OCI-LY7 (cell line): ENCODE data around the gene CACNA1H. TPM values are rescaled to one million over a fixed set of nuclear protein-coding genes. Genes with fewer than 3 reads are reported as not detected.

ENCODE experiments used
- BruUV-seq: library from RNA; stranded (reverse); fragments of 400-500 nt; replicated peaks from 2 replicates; lab custom pipeline; 2021; lab: Mats Ljungman, UMichigan
- CTCF ChIA-PET: fragments of 300-600 bp; sonication (Branson Sonifier 250); formaldehyde crosslinking; loops from one replicate; lab custom pipeline; 2022; ENCODE audit warnings: antibody characterized with exemption; ENCODE audit not compliant: unreplicated experiment; lab: Charles Lee
- POLR2A ChIA-PET: fragments of 300-600 bp; sonication (Branson Sonifier 250); formaldehyde crosslinking; loops from one replicate; lab custom pipeline; 2022; ENCODE audit warnings: antibody characterized with exemption; lab: Charles Lee
- DNase-seq: peaks from one replicate; pipeline ENCODE4 v3.0.0-alpha.2; 2015; ENCODE audit warnings: low spot score
- H2AFZ ChIP-seq: fragments of 200-600 bp; sonication (generic), shearing (Covaris generic); 2 replicates; pipeline ENCODE4 v1.6.1; 2014; ENCODE audit warnings: mild to moderate bottlenecking, antibody characterized with exemption, low read length, moderate library complexity
- H3K27ac ChIP-seq: fragments of 200-600 bp; sonication (generic); 2 replicates; pipeline ENCODE4 v1.5.1; 2014; ENCODE audit warnings: mixed run types, low read depth, mild to moderate bottlenecking, moderate library complexity, low read length, inconsistent platforms; ENCODE audit not compliant: poor library complexity, severe bottlenecking
- H3K36me3 ChIP-seq: fragments of 200-600 bp; sonication (generic); 2 replicates; pipeline ENCODE4 v1.6.1; 2014; ENCODE audit warnings: mild to moderate bottlenecking, antibody characterized with exemption, low read length, moderate library complexity, mixed read lengths; ENCODE audit not compliant: insufficient read depth
- H3K4me1 ChIP-seq: fragments of 200-600 bp; sonication (generic); 2 replicates; pipeline ENCODE4 v1.5.1; 2014; ENCODE audit warnings: mild to moderate bottlenecking, low read length; ENCODE audit not compliant: insufficient read depth, poor library complexity, severe bottlenecking
- H3K4me2 ChIP-seq: fragments of 200-600 bp; sonication (generic); 2 replicates; pipeline ENCODE4 v1.6.1; 2014; ENCODE audit warnings: mild to moderate bottlenecking, low read length
- H3K4me3 ChIP-seq: fragments of 200-600 bp; sonication (generic); 2 replicates; pipeline ENCODE4 v1.5.1; 2014; ENCODE audit warnings: mild to moderate bottlenecking, low read depth, low read length; ENCODE audit not compliant: poor library complexity, severe bottlenecking
- H3K79me2 ChIP-seq: fragments of 200-600 bp; sonication (generic); 2 replicates; pipeline ENCODE4 v1.6.1; 2016; ENCODE audit warnings: low read depth, mild to moderate bottlenecking, low read length, moderate library complexity, mixed read lengths; ENCODE audit not compliant: insufficient read depth
- H3K9me2 ChIP-seq: fragments of 200-600 bp; sonication (generic); 2 replicates; pipeline ENCODE4 v1.6.1; 2016; ENCODE audit warnings: mild to moderate bottlenecking, low read length, mixed read lengths; ENCODE audit not compliant: insufficient read depth
- H3K9me3 ChIP-seq: fragments of 200-600 bp; sonication (generic); 2 replicates; pipeline ENCODE4 v1.6.1; 2014; ENCODE audit warnings: mild to moderate bottlenecking, mixed run types, low read length, mixed read lengths
- H4K20me1 ChIP-seq: fragments of 200-600 bp; sonication (generic); 2 replicates; pipeline ENCODE4 v1.6.1; 2014; ENCODE audit warnings: mild to moderate bottlenecking, antibody characterized with exemption, low read length, moderate library complexity, mixed read lengths; ENCODE audit not compliant: insufficient read depth
- EZH2phosphoT487 ChIP-seq: fragments of 200-600 bp; sonication (generic); IDR thresholded peaks from 2 replicates; pipeline ENCODE4 v1.6.1; 2018; ENCODE audit warnings: low read depth, borderline replicate concordance, mild to moderate bottlenecking, mixed run types, antibody characterized with exemption, low read length, moderate library complexity, mixed read lengths
- intact Hi-C: fragments of 100-400 bp; cut with micrococcal nuclease; formaldehyde crosslinking; loops from one replicate; pipeline ENCODE4 v1.10.0; 2022; ENCODE audit not compliant: unreplicated experiment
- total RNA-seq, 2 experiments: library from RNA; depleted of rRNA in 1 of 2; stranded (reverse); fragments of >200 nt in 1 of 2; shearing (Covaris generic) in 1 of 2; gene quantifications; 2 replicates each; pipeline ENCODE4 v1.2.3, GENCODE V29; 2014 to 2022
- TF ChIP-seq, protein P1 (sequence below): fragments of 200-600 bp; sonication (generic); conservative IDR thresholded peaks from 2 replicates; pipeline ENCODE4 v1.5.1; 2014; ENCODE audit warnings: mild to moderate bottlenecking, antibody characterized with exemption, low read length, moderate library complexity, mixed read lengths

CACNA1H gene
- total RNA-seq, 2 experiments from 2014 or later = not detected

DNA sequence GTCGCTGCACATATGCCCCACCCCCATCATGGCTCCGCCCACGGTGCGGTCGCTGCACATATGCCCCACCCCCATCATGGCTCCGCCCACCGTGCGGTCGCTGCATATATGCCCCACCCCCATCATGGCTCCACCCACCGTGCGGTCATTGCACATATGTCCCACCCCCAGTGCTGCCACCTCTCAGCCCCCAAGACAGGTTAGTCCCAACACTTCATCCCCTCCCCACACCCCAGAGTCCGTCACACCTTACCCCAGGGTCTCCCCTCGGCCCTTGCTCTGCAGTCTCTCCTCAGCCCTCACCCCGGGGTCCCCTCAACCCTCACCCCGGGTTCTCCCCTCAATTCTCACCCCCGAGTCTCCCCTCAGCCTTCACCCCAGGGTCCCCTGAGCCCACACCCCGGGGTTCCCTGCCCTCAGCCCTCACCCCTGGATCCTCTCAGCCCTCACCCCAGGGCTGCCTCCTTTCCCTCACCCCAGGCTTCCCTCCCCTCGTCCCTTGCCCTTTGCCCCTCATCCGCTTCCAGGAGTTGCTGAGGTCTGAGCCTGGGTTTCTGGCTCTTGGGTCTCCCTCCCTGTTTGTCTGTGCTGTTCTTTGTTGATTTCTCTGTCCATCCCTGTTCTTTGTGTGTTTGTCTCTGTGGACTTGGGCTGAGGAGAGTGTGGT, 46.6 kb downstream of the CACNA1H start:
- intact Hi-C loops = no loop called here
- Histone ChIP-seq H3K9me2 (no peaks in the 10 kb centered on the region), H3K9me3 (no peaks in the 10 kb centered on the region), H4K20me1 (no peaks in the 10 kb centered on the region), H3K4me2 (no peak overlapping the region), H2AFZ (no peak overlapping the region), H3K36me3 (no peaks in the 10 kb centered on the region), H3K4me3 (no peak overlapping the region), H3K27ac (no peak overlapping the region), H3K79me2 (no peaks in the 10 kb centered on the region), H3K4me1 (no peaks in the 10 kb centered on the region)
- BruUV-seq = no TSS peak
- TF ChIP-seq EZH2phosphoT487 = no peak
- TF ChIP-seq, protein P1, sequence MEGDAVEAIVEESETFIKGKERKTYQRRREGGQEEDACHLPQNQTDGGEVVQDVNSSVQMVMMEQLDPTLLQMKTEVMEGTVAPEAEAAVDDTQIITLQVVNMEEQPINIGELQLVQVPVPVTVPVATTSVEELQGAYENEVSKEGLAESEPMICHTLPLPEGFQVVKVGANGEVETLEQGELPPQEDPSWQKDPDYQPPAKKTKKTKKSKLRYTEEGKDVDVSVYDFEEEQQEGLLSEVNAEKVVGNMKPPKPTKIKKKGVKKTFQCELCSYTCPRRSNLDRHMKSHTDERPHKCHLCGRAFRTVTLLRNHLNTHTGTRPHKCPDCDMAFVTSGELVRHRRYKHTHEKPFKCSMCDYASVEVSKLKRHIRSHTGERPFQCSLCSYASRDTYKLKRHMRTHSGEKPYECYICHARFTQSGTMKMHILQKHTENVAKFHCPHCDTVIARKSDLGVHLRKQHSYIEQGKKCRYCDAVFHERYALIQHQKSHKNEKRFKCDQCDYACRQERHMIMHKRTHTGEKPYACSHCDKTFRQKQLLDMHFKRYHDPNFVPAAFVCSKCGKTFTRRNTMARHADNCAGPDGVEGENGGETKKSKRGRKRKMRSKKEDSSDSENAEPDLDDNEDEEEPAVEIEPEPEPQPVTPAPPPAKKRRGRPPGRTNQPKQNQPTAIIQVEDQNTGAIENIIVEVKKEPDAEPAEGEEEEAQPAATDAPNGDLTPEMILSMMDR = no peak
- ChIA-PET CTCF (no interaction called here), POLR2A (no interaction called here)
- DNase-seq = no peak

DNA sequence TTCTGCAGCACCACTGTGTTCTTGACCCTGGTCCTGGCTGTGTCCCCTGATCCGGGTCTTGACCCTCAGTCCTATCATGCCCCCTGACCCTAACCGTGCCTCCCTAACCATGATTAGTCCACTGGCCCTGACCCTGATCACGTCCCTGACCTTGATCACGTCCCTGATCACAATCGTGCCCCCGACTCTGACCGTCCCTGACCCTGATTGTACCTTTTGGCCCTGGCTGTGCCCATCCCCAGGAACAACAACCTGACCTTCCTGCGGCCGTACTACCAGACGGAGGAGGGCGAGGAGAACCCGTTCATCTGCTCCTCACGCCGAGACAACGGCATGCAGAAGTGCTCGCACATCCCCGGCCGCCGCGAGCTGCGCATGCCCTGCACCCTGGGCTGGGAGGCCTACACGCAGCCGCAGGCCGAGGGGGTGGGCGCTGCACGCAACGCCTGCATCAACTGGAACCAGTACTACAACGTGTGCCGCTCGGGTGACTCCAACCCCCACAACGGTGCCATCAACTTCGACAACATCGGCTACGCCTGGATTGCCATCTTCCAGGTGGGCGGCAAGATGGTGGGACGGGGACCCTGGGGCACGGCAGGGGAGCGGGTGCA, 47.2 kb downstream of the CACNA1H start:
- CTCF ChIA-PET = no interaction called here
- intact Hi-C loops = no loop called here

More for the DNA sequence above, 47.2 kb downstream of the CACNA1H start:
- POLR2A ChIA-PET = no interaction called here
- H3K4me3 ChIP-seq = no peak overlapping the region
- no peaks in the 10 kb centered on the region for H3K9me3 ChIP-seq
- no peaks in the 10 kb centered on the region for H3K9me2 ChIP-seq
- H3K79me2 ChIP-seq = no peaks in the 10 kb centered on the region
- no peak overlapping the region for H3K4me2 ChIP-seq
- no peaks in the 10 kb centered on the region for H3K4me1 ChIP-seq
- BruUV-seq = no TSS peak
- no peak overlapping the region for H3K27ac ChIP-seq
- H2AFZ ChIP-seq = no peak overlapping the region
- no peak for DNase-seq
- no peak for TF ChIP-seq EZH2phosphoT487
- TF ChIP-seq, protein P1 = no peak
- H3K36me3 ChIP-seq = no peaks in the 10 kb centered on the region
- H4K20me1 ChIP-seq = no peaks in the 10 kb centered on the region
